GM12865 (cell line): Measurements from ENCODE around the gene RBM8A.

ENCODE experiments used
- DNase-seq: peaks from one replicate; pipeline ENCODE4 v3.0.0; 2010; ENCODE audit warnings: low read depth
- H3K4me3 ChIP-seq: 2 replicates; pipeline ENCODE4 v1.5.1; 2011; ENCODE audit warnings: mild to moderate bottlenecking, low read depth, low read length, control low read depth
- CTCF ChIP-seq: IDR thresholded peaks from 2 replicates; pipeline ENCODE4 v1.5.1; 2011; ENCODE audit warnings: low read length, control low read depth, low read depth, inconsistent platforms; ENCODE audit not compliant: insufficient read depth; ENCODE audit errors: missing control alignments

RBM8A gene

DNA sequence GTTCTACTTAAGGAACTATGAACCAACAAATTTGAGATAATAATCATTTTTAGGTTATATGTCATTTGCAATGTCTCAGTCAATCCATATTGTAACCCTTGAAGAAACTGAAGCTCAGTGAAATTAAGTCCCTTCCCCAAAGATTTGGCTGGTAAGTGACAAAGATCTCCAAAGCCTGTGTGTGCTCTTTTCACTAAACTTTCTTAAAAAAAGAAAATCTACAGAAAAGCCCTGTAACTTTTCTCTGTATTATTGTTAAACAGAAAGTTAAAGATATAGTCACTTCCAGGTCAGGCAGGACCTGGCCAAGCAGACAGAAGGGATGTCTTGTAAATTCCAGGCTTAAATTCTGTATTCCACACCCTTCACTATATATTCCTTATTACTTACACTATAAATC lies 29.1 kb upstream of the RBM8A start:
- DNase-seq, result no peak
- H3K4me3 ChIP-seq, result peak overlapping the region; percentile 80
- no peak for TF ChIP-seq CTCF

GRCh38 chr1:145955436-145955835 lies 28.2 kb upstream of the RBM8A start:
- DNase-seq, result no peak
- TF ChIP-seq CTCF, result no peak
- H3K4me3 ChIP-seq, result no peak overlapping the region

DNA sequence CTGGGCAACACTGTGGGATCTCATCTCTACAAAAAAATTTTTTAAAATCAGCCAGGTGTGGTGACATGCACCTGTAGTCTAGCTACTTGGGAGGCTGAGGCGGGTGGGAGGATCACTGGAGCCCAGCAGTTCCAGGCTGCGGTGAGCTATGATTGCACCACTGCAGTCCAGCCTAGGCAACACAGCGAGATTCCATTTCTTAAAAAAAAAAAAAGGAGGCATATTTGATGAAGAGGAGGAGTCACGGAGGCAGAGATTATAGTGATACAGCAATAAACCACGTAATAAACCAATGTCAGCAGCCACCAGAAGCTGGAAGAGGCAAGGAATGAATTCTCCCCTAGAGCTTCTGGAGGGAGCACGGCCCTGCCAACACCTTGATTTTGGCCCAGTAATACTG lies 26.6 kb upstream of the RBM8A start:
- no peak overlapping the region for H3K4me3 ChIP-seq
- DNase-seq, result no peak
- TF ChIP-seq CTCF, result no peak

DNA sequence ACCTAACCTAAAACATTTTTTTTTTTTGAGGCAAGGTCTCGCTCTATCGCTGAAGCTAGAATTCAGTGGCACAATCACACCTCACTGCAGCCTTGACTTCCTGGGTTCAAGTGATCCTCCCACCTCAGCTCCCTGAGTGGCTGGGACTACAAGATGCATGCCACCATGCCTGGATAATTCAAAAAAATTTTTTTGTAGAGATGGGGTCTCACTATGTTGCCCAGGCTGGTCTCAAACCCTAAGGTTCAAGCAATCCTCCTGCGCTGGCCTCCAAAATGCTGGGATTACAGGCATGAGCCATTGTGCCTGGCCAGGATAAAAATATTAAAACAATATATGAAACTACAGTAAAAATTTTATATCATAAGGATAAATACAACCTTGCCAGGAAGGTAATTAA lies 25.6 kb upstream of the RBM8A start:
- no peak overlapping the region for H3K4me3 ChIP-seq
- no peak for DNase-seq
- no peak for TF ChIP-seq CTCF

- no peak overlapping the region for H3K4me3 ChIP-seq
- no peak for TF ChIP-seq CTCF
- DNase-seq, result no peak
These were observed 24.2 kb upstream of the RBM8A start for GRCh38 chr1:145951526-145951925.

DNA sequence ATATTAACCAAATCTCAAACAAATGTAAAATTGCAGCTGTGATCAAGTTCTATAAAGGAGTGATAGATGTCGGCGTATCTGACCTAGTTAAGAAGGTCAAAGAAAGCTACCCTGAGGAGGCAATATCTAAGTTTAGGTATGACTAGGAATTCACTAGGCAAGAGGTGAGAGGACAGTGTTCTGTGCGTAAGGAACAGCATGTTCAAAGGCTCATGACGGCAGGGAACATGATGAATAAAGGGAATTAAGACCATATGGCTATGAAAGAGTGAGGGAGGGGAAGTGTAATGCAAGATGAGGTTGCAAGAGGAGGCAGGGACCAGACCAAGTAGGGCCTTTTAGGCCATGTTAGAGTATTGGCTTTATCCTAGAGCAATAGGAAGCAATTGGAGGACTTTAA lies 21.9 kb upstream of the RBM8A start:
- TF ChIP-seq CTCF, result no peak
- H3K4me3 ChIP-seq, result no peak overlapping the region
- no peak for DNase-seq

- TF ChIP-seq CTCF, result no peak
- DNase-seq, result no peak
- H3K4me3 ChIP-seq, result no peak overlapping the region
These were observed 20.3 kb upstream of the RBM8A start for GRCh38 chr1:145947551-145947950.
